Panc1 (cell line): ENCODE data around the gene EIF2A. TPM values are rescaled to one million over a fixed set of nuclear protein-coding genes. Genes with fewer than 3 reads are reported as not detected.

ENCODE experiments used
- ATAC-seq: fragments of 200-7000 bp; cut with Tn5 transposase; 2 replicates; pipeline ENCODE4 v1.9.1; 2020; ENCODE audit warnings: mild to moderate bottlenecking, moderate library complexity
- BruUV-seq: library from RNA; stranded (reverse); fragments of 400-500 nt; replicated peaks from 2 replicates; lab custom pipeline; 2021; lab: Mats Ljungman, UMichigan
- CTCF ChIA-PET: fragments of 300-600 bp; sonication (Branson Sonifier 250); formaldehyde crosslinking; loops from one replicate; lab custom pipeline; 2022; ENCODE audit warnings: antibody characterized with exemption; lab: Charles Lee
- POLR2A ChIA-PET: fragments of 300-600 bp; sonication (Branson Sonifier 250); formaldehyde crosslinking; loops from one replicate; lab custom pipeline; 2022; ENCODE audit warnings: antibody characterized with exemption; lab: Charles Lee
- DNase-seq: peaks from one replicate; pipeline ENCODE4 v3.0.0-alpha.2; 2010; ENCODE audit warnings: low read depth, low spot score
- H3K27ac ChIP-seq: 2 replicates; pipeline ENCODE4 v1.5.1; 2011; ENCODE audit warnings: mild to moderate bottlenecking, low read length, inconsistent platforms
- H3K27me3 ChIP-seq: fragments of 200-500 bp; sonication (Bioruptor generic); 2 replicates; pipeline ENCODE4 v1.6.0; 2014; ENCODE audit warnings: low read length, inconsistent platforms; ENCODE audit not compliant: control insufficient read depth, insufficient read depth
- H3K36me3 ChIP-seq: fragments of 200-500 bp; sonication (Bioruptor generic); 2 replicates; pipeline ENCODE4 v1.5.1; 2014; ENCODE audit warnings: inconsistent platforms, mild to moderate bottlenecking, low read length, moderate library complexity; ENCODE audit not compliant: control insufficient read depth, insufficient read depth
- H3K4me1 ChIP-seq: 2 replicates; pipeline ENCODE4 v1.5.1; 2011; ENCODE audit warnings: inconsistent platforms, mild to moderate bottlenecking, low read length, moderate library complexity; ENCODE audit not compliant: control insufficient read depth, insufficient read depth
- H3K4me3 ChIP-seq, 2 experiments: 2 replicates each; pipeline ENCODE4 v1.5.1; 2011 to 2012; ENCODE audit warnings: low read depth in 2 of 2, low read length in 2 of 2, mild to moderate bottlenecking in 2 of 2, inconsistent platforms in 1 of 2, moderate library complexity in 1 of 2
- H3K9me3 ChIP-seq: fragments of 200-500 bp; sonication (Bioruptor generic); 2 replicates; pipeline ENCODE4 v1.5.1; 2014; ENCODE audit warnings: low read depth, mild to moderate bottlenecking, inconsistent platforms, low read length, moderate library complexity; ENCODE audit not compliant: control insufficient read depth, insufficient read depth
- POLR2AphosphoS5 ChIP-seq: IDR thresholded peaks from 2 replicates; pipeline ENCODE4 v1.6.1; 2012; ENCODE audit warnings: mild to moderate bottlenecking, low read depth, low read length, moderate library complexity
- SIN3A ChIP-seq: IDR thresholded peaks from 2 replicates; pipeline ENCODE4 v1.6.1; 2012; ENCODE audit warnings: low read depth, mild to moderate bottlenecking, low read length, moderate library complexity, borderline replicate concordance; ENCODE audit not compliant: insufficient read depth
- TCF7L2 ChIP-seq: IDR thresholded peaks from 2 replicates; pipeline ENCODE4 v1.6.1; 2011; ENCODE audit warnings: mild to moderate bottlenecking, low read depth, low read length, inconsistent platforms
- in situ Hi-C: cut with HindIII; loops from 2 replicates; pipeline ENCODE4 v1.10.0; 2016; ENCODE audit warnings: low sequenced_read_pairs, low pct_unique_long_range_greater_than_20kb
- intact Hi-C: fragments of 100-400 bp; cut with micrococcal nuclease; formaldehyde crosslinking; loops from one replicate; pipeline ENCODE4 v1.10.0; 2022; ENCODE audit not compliant: unreplicated experiment
- total RNA-seq: library from RNA; stranded (reverse); gene quantifications from one replicate; pipeline ENCODE4 v1.2.1, GENCODE V29; 2021; ENCODE audit not compliant: unreplicated experiment
- TF ChIP-seq, protein P1 (sequence below): fragments of 450-650 bp; IDR thresholded peaks from 2 replicates; pipeline ENCODE4 v1.5.1; 2017; ENCODE audit warnings: mild to moderate bottlenecking
- TF ChIP-seq, protein P2 (sequence below), 2 experiments: IDR thresholded peaks; 2 replicates each; pipeline ENCODE4 v1.6.1; 2011 to 2012; ENCODE audit warnings: low read depth in 2 of 2, control low read depth in 1 of 2, low read length in 1 of 2, mild to moderate bottlenecking in 1 of 2, moderate library complexity in 1 of 2; ENCODE audit not compliant: insufficient read depth in 1 of 2

Gene EIF2A
- total RNA-seq, 1 experiment from 2014 or later: 70.0 TPM

DNA sequence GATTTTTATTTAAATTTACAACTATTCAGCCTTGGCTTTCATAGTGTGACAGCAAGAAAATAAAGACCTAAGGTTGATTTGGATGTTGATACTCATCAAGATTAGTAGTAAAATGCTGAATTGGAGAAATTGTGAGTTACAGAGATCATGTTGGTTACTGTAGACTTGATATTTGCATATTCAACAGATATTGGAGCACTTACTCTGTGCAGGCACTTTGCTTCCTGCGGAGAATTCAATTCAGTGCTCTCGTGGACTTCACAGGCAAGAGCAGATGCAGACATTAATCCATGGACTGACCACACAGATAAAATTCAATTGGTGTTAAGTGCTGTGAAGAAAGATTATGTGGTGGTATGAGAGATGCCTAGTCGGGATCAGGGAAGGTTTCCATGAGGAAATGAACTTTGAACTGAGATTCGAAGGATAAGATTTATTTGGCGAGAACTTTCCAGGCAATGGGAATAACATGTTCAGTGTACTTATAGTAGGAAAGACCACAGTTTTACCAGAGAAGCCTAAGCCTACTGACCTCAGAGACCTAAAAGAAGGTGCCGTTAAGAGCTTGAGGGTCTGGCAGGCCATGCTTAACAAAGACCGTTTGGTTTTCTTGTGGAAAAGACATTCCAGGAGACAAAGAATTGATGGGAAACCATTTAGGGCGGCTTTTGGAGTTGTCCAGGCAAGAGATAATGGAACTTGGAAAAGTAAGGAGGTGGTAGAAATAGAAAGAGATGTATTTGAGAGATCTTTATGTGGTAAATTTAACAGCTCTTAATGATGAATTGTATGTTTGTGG is 60.9 kb downstream of the EIF2A start:
- Histone ChIP-seq H3K27me3 (no peaks in the 10 kb centered on the region), H3K4me1 (peaks cover 17% of the 10 kb centered on the region; the same call in 1 of the 2 replicates), H3K27ac (peak overlapping the region; percentile 5; the same call in 1 of the 2 replicates), H3K4me3 (no peak overlapping the region), H3K36me3 (peaks cover 12% of the 10 kb centered on the region), H3K9me3 (no peaks in the 10 kb centered on the region)
- in situ Hi-C loops (no loop called here), intact Hi-C loops (no loop called here)
- BruUV-seq: TSS peak; percentile 4
- TF ChIP-seq, protein P1, sequence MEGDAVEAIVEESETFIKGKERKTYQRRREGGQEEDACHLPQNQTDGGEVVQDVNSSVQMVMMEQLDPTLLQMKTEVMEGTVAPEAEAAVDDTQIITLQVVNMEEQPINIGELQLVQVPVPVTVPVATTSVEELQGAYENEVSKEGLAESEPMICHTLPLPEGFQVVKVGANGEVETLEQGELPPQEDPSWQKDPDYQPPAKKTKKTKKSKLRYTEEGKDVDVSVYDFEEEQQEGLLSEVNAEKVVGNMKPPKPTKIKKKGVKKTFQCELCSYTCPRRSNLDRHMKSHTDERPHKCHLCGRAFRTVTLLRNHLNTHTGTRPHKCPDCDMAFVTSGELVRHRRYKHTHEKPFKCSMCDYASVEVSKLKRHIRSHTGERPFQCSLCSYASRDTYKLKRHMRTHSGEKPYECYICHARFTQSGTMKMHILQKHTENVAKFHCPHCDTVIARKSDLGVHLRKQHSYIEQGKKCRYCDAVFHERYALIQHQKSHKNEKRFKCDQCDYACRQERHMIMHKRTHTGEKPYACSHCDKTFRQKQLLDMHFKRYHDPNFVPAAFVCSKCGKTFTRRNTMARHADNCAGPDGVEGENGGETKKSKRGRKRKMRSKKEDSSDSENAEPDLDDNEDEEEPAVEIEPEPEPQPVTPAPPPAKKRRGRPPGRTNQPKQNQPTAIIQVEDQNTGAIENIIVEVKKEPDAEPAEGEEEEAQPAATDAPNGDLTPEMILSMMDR: no peak
- TF ChIP-seq, protein P2, sequence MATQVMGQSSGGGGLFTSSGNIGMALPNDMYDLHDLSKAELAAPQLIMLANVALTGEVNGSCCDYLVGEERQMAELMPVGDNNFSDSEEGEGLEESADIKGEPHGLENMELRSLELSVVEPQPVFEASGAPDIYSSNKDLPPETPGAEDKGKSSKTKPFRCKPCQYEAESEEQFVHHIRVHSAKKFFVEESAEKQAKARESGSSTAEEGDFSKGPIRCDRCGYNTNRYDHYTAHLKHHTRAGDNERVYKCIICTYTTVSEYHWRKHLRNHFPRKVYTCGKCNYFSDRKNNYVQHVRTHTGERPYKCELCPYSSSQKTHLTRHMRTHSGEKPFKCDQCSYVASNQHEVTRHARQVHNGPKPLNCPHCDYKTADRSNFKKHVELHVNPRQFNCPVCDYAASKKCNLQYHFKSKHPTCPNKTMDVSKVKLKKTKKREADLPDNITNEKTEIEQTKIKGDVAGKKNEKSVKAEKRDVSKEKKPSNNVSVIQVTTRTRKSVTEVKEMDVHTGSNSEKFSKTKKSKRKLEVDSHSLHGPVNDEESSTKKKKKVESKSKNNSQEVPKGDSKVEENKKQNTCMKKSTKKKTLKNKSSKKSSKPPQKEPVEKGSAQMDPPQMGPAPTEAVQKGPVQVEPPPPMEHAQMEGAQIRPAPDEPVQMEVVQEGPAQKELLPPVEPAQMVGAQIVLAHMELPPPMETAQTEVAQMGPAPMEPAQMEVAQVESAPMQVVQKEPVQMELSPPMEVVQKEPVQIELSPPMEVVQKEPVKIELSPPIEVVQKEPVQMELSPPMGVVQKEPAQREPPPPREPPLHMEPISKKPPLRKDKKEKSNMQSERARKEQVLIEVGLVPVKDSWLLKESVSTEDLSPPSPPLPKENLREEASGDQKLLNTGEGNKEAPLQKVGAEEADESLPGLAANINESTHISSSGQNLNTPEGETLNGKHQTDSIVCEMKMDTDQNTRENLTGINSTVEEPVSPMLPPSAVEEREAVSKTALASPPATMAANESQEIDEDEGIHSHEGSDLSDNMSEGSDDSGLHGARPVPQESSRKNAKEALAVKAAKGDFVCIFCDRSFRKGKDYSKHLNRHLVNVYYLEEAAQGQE (IDR thresholded peaks at IDR 0.05; ENCODE audit: insufficient read depth in 1 of 2, low read depth in 2 of 2, low read length in 1 of 2): no peak
- TF ChIP-seq POLR2AphosphoS5 (no peak), SIN3A (no peak), TCF7L2 (no peak)
- ChIA-PET CTCF (no interaction called here), POLR2A (no interaction called here)
- ATAC-seq (no peak), DNase-seq (no peak)

DNA sequence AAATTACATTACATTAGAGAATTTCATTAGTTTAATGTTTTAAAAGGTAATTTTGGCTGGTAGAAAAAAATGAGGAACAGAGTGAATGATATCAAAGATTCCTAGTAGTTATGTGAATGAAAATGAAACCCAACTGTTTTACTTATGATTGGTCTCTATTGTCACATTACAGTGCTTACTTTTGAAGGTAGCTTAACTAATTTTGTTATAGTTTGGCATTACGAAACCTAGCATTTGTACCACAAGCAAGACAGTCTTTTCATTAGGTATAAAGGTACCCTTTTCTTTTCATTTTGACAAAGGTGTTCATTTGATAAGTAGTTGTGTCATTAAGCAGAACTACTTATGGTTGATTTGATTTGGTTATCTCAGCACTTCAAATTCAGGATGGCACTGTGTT is 63.4 kb downstream of the EIF2A start:
- ChIA-PET POLR2A (no interaction called here), CTCF (no interaction called here)
- no peak overlapping the region for H3K27ac ChIP-seq
- ATAC-seq (no peak), DNase-seq (no peak)
- H3K4me1 ChIP-seq: peaks cover 14% of the 10 kb centered on the region; the same call in 1 of the 2 replicates
- in situ Hi-C loops: no loop called here
- intact Hi-C loops: no loop called here
- H3K9me3 ChIP-seq: no peaks in the 10 kb centered on the region
- peaks cover 4% of the 10 kb centered on the region for H3K36me3 ChIP-seq
- BruUV-seq: no TSS peak
- no peaks in the 10 kb centered on the region for H3K27me3 ChIP-seq
- TF ChIP-seq, protein P2 (IDR thresholded peaks at IDR 0.05; ENCODE audit: insufficient read depth in 1 of 2, low read depth in 2 of 2, low read length in 1 of 2): no peak
- TF ChIP-seq TCF7L2 (no peak), SIN3A (no peak), POLR2AphosphoS5 (no peak)
- TF ChIP-seq, protein P1: no peak
- no peak overlapping the region for H3K4me3 ChIP-seq
